ENCODE measurements around the gene JAG2. TPM values are rescaled to one million over a fixed set of nuclear protein-coding genes. Genes with fewer than 3 reads are reported as not detected.

Gene JAG2
- total RNA-seq, 4 donors from 2014 or later = 47.4 to 75.4 (median 67.2) TPM

DNA sequence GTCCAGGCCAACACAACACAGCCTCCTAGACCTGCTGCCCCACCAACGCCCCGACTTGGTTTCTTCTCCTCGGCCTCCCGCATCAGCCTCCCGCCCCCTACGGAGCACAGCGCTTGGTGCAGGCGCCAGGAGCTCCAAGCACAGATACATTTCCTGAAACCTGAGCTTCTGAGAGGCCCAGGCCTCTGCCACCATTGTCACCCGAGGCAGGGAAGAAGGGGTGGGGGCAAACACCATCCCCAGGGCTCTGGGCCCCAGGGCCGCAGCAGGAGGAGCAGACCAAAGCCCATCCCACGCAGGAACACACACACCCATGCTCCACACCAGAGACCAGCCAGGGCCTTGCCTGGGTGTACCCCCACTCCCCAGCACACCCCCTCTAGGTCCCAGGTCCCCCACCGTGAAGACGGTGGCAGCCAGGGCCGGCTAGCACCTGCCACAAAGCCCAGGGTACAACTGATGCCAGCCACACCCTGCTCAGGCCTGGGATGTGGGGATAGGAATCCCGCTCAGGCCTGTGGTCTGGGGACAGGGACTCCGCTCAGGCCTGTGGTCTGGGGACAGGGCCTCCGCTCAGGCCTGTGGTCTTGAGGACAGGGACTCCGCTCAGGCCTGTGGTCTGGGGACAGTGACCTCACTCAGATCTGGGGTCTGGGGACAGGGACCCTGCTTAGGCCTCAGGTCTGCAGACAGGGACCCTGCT lies 5.4 kb downstream of the JAG2 start:
- WGBS = 62% methylated on average over 10 of the region's 18 CpGs
- no peak overlapping the region for H3K27ac ChIP-seq
- H3K4me1 ChIP-seq = peaks cover 44% of the 10 kb centered on the region
- no peaks in the 10 kb centered on the region for H3K36me3 ChIP-seq
- H3K9me3 ChIP-seq = no peaks in the 10 kb centered on the region
- TF ChIP-seq POLR2AphosphoS5 (IDR thresholded peaks at IDR 0.05) (no peak), POLR2A (IDR thresholded peaks at IDR 0.05) (no peak), EP300 (IDR thresholded peaks at IDR 0.05) (no peak)
- TF ChIP-seq, protein P1, sequence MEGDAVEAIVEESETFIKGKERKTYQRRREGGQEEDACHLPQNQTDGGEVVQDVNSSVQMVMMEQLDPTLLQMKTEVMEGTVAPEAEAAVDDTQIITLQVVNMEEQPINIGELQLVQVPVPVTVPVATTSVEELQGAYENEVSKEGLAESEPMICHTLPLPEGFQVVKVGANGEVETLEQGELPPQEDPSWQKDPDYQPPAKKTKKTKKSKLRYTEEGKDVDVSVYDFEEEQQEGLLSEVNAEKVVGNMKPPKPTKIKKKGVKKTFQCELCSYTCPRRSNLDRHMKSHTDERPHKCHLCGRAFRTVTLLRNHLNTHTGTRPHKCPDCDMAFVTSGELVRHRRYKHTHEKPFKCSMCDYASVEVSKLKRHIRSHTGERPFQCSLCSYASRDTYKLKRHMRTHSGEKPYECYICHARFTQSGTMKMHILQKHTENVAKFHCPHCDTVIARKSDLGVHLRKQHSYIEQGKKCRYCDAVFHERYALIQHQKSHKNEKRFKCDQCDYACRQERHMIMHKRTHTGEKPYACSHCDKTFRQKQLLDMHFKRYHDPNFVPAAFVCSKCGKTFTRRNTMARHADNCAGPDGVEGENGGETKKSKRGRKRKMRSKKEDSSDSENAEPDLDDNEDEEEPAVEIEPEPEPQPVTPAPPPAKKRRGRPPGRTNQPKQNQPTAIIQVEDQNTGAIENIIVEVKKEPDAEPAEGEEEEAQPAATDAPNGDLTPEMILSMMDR (IDR thresholded peaks at IDR 0.05) = no peak
- no peak overlapping the region for H3K4me3 ChIP-seq
- no peak for DNase-seq (ENCODE audit: low spot score in 2 of 2)
- H3K27me3 ChIP-seq = peaks cover 24% of the 10 kb centered on the region

DNA sequence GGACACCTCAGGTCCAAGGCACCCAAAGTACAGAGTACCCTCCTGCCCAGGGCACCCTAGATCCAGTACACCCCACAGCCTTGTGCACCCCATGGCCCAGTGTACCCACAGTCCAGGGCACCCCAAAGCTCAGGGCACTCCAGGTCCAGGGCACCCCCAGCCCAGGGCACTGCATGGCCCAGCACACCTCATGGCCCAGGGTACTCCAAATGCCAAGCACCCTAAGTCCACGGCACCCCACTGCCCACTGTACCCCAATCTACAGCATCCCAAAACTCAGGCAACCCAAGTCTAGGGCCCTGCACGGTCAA lies 6.0 kb downstream of the JAG2 start:
- 83% methylated on average over 2 of the region's 2 CpGs for WGBS
- no peak for DNase-seq (ENCODE audit: low spot score in 2 of 2)
- TF ChIP-seq EP300 (IDR thresholded peaks at IDR 0.05) (no peak), POLR2AphosphoS5 (IDR thresholded peaks at IDR 0.05) (no peak), POLR2A (IDR thresholded peaks at IDR 0.05) (no peak)
- TF ChIP-seq, protein P1 (IDR thresholded peaks at IDR 0.05) = no peak
- H3K27me3 ChIP-seq = peaks cover 22% of the 10 kb centered on the region
- H3K4me1 ChIP-seq = peaks cover 39% of the 10 kb centered on the region
- no peak overlapping the region for H3K4me3 ChIP-seq
- H3K36me3 ChIP-seq = no peaks in the 10 kb centered on the region
- H3K27ac ChIP-seq = no peak overlapping the region
- H3K9me3 ChIP-seq = no peaks in the 10 kb centered on the region

DNA sequence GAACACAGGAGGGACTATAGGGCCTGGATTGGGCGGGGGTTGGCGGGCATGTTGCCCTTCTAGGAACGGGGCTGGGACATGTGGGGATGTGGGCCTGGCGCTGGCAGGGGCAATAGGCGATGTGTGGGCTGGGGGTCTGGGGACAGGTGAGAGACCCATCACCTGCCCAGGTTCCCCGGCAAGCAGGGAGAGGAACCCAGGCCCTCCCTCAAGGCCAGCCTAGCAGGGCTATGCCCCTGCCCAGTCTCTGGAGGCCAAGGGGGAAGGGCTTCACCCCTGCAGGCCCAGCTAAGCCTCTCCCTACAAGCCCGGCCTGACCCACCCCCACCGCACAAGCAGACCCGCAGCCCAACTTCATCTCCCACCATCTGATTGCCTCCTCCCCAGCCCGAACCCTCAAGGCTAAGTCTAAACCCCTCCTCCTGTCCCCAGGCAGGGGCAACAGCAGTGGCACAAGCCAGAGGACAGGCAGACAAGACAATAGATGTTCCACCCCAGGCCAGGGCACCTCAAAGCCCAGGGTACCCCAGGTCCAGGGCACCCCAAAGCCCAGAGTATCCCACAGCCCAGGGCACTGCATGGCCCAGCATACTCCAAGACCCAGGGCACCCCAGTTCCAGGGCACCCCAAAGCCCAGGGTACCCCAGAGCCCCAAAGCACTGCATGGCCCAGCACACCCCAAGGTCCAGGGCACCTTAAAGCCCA lies 6.5 kb downstream of the JAG2 start:
- H3K4me1 ChIP-seq = peaks cover 37% of the 10 kb centered on the region
- peaks cover 20% of the 10 kb centered on the region for H3K27me3 ChIP-seq
- no peaks in the 10 kb centered on the region for H3K9me3 ChIP-seq
- WGBS = 71% methylated on average over 8 of the region's 10 CpGs
- H3K36me3 ChIP-seq = no peaks in the 10 kb centered on the region
- no peak overlapping the region for H3K4me3 ChIP-seq
- no peak for TF ChIP-seq EP300 (IDR thresholded peaks at IDR 0.05)
- TF ChIP-seq POLR2AphosphoS5 (IDR thresholded peaks at IDR 0.05) = no peak
- TF ChIP-seq, protein P1 (IDR thresholded peaks at IDR 0.05) = no peak
- no peak for TF ChIP-seq POLR2A (IDR thresholded peaks at IDR 0.05)
- H3K27ac ChIP-seq = no peak overlapping the region
- no peak for DNase-seq (ENCODE audit: low spot score in 2 of 2)

DNA sequence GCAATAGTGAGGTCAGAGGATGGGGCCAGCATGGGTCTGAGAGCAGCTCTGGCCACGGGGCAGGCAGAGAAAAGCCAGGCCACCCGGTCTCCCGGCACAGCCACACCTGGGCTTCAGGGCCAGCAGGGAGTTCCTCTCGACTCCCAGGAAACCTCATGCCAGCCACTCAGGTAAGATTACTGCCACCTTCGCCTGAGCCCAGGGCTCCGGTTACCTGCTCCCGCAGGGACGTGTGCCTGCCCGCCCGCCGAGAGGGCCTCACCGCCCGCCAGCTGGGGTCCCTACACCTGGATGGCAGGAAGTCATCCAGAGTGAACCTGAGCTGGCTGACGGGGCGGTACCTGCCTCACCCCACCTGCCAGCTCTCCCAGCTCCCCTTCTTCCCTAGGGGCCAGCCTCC lies 7.3 kb downstream of the JAG2 start:
- WGBS = 51% methylated on average over 5 of the region's 15 CpGs
- TF ChIP-seq POLR2AphosphoS5 (IDR thresholded peaks at IDR 0.05) (no peak), POLR2A (IDR thresholded peaks at IDR 0.05) (no peak), EP300 (IDR thresholded peaks at IDR 0.05) (no peak)
- TF ChIP-seq, protein P1 (IDR thresholded peaks at IDR 0.05) = no peak
- DNase-seq (ENCODE audit: low spot score in 2 of 2) = no peak

DNA sequence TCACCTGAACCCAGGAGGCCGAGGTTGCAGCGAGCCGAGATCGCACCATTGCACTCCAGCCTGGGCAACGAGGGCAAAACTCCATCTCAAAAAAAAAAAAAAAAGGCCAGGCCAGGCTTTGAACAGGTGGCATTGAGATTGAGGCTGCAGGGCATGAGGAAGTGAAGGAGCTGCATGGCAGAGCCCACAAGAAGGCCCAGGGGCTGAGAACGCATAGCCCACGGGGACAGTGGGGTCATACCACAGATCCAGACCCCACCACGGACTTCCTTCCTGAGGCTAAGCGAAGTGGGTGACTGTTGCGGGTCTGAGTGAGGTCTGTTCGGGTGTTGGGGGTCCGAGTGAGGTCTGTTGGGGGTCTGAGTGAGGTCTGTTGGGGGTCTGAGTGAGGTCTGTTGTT lies 7.8 kb downstream of the JAG2 start:
- peaks cover 14% of the 10 kb centered on the region for H3K27me3 ChIP-seq
- peaks cover 23% of the 10 kb centered on the region for H3K4me1 ChIP-seq
- no peak for DNase-seq (ENCODE audit: low spot score in 2 of 2)
- H3K4me3 ChIP-seq = no peak overlapping the region
- TF ChIP-seq EP300 (IDR thresholded peaks at IDR 0.05) = no peak
- TF ChIP-seq, protein P1 (IDR thresholded peaks at IDR 0.05) = no peak
- TF ChIP-seq POLR2AphosphoS5 (IDR thresholded peaks at IDR 0.05) = no peak
- TF ChIP-seq POLR2A (IDR thresholded peaks at IDR 0.05) = no peak
- no peaks in the 10 kb centered on the region for H3K9me3 ChIP-seq
- WGBS = 70% methylated on average over 12 of the region's 12 CpGs
- H3K36me3 ChIP-seq = peaks cover under 1% of the 10 kb centered on the region
- H3K27ac ChIP-seq = no peak overlapping the region

More for the DNA sequence above, 7.3 kb downstream of the JAG2 start:
- H3K36me3 ChIP-seq = no peaks in the 10 kb centered on the region
- peaks cover 17% of the 10 kb centered on the region for H3K27me3 ChIP-seq
- H3K4me3 ChIP-seq = no peak overlapping the region
- no peak overlapping the region for H3K27ac ChIP-seq
- no peaks in the 10 kb centered on the region for H3K9me3 ChIP-seq
- peaks cover 29% of the 10 kb centered on the region for H3K4me1 ChIP-seq

All from suprapubic skin (tissue), 4 donors.